Activated CD8-positive, alpha-beta memory T cell treated with anti-CD3 and anti-CD28 coated beads, Interleukin-2, amount 10 ng/mL, durations not matched to agents 7 days and 5 days (primary cell): Measurements from ENCODE around the gene GBP1. TPM values are rescaled to one million over a fixed set of nuclear protein-coding genes. Genes with fewer than 3 reads are reported as not detected.
"Not testable (repeated sequence)": the region's sequence is repeated elsewhere in the genome, so short reads cannot be mapped to it uniquely, and the experiment has no call there.

ENCODE experiments used
- ATAC-seq: fragments of 150-1000 bp; cut with Tn5 transposase; one replicate; pipeline ENCODE4 v1.10.0; 2021; ENCODE audit warnings: moderate library complexity
- CTCF ChIA-PET: fragments of 350-600 bp; sonication (Branson Sonifier 250); formaldehyde crosslinking; loops from one replicate; lab custom pipeline; 2021; ENCODE audit warnings: antibody characterized with exemption; lab: Charles Lee
- DNase-seq: peaks from one replicate; pipeline ENCODE4 v3.0.0-alpha.2; 2020
- H3K27ac Mint-ChIP-seq: one replicate; pipeline ENCODE4 v1.8.0; 2021; ENCODE audit warnings: mild to moderate bottlenecking, mixed read lengths
- H3K27me3 Mint-ChIP-seq: one replicate; pipeline ENCODE4 v1.8.0; 2021; ENCODE audit warnings: mixed read lengths
- H3K36me3 Mint-ChIP-seq: one replicate; pipeline ENCODE4 v1.8.0; 2021; ENCODE audit warnings: mild to moderate bottlenecking, mixed read lengths
- H3K4me1 Mint-ChIP-seq: one replicate; pipeline ENCODE4 v1.8.0; 2021; ENCODE audit warnings: mixed read lengths
- H3K4me3 Mint-ChIP-seq: one replicate; pipeline ENCODE4 v1.8.0; 2021; ENCODE audit warnings: mild to moderate bottlenecking, moderate library complexity, mixed read lengths
- H3K9me3 Mint-ChIP-seq: one replicate; pipeline ENCODE4 v1.8.0; 2022; ENCODE audit warnings: low read depth, mixed read lengths
- total RNA-seq, 2 experiments: library from RNA; stranded (reverse); gene quantifications; one replicate each; pipeline ENCODE4 v1.2.3, GENCODE V29; 2021

Gene GBP1
- total RNA-seq, 2 experiments from 2014 or later, result 106 to 150 TPM

GRCh38 chr1:89034004-89034403, 31.0 kb downstream of the GBP1 start:
- DNase-seq, H3K27me3 Mint-ChIP-seq, H3K27ac Mint-ChIP-seq, CTCF ChIA-PET, ATAC-seq, H3K4me3 Mint-ChIP-seq: not testable (repeated sequence)
- Mint-ChIP-seq H3K36me3 (peaks cover 40% of the 10 kb centered on the region), H3K9me3 (peaks cover 15% of the 10 kb centered on the region), H3K4me1 (peaks cover 10% of the 10 kb centered on the region)

- DNase-seq, H3K4me3 Mint-ChIP-seq, H3K27me3 Mint-ChIP-seq, ATAC-seq, CTCF ChIA-PET: not testable (repeated sequence)
- peaks cover 12% of the 10 kb centered on the region for H3K4me1 Mint-ChIP-seq
- H3K36me3 Mint-ChIP-seq, result peaks cover 35% of the 10 kb centered on the region
- peak overlapping the region; percentile 2 for H3K27ac Mint-ChIP-seq
- H3K9me3 Mint-ChIP-seq, result peaks cover 18% of the 10 kb centered on the region
Observed at GRCh38 chr1:89029051-89029450, 36.0 kb downstream of the GBP1 start.

- Mint-ChIP-seq H3K9me3 (peaks cover 14% of the 10 kb centered on the region), H3K36me3 (peaks cover 42% of the 10 kb centered on the region), H3K4me3 (no peak overlapping the region), H3K4me1 (peaks cover 26% of the 10 kb centered on the region), H3K27me3 (no peaks in the 10 kb centered on the region), H3K27ac (no peak overlapping the region)
- DNase-seq (no peak), ATAC-seq (no peak)
- CTCF ChIA-PET, result no interaction called here
Observed at GRCh38 chr1:89025928-89026327, 39.1 kb downstream of the GBP1 start.

- Mint-ChIP-seq H3K36me3 (peaks cover 57% of the 10 kb centered on the region), H3K9me3 (peaks cover 9% of the 10 kb centered on the region), H3K4me3 (peak overlapping the region; percentile 87), H3K27ac (peak overlapping the region; percentile 85), H3K27me3 (no peaks in the 10 kb centered on the region), H3K4me1 (peaks cover 38% of the 10 kb centered on the region)
- CTCF ChIA-PET, result interaction anchor here (0.8 to 2.6 kb wide), 7 partner anchors 14 to 431 kb away, joined by 3 to 10 read pairs (median 7); partner anchors contain the start of gene GBP1
- ATAC-seq, result peak; percentile 20
- DNase-seq, result no peak
Observed at GRCh38 chr1:89023026-89023425, 42.0 kb downstream of the GBP1 start.

- Mint-ChIP-seq H3K36me3 (peaks cover 63% of the 10 kb centered on the region), H3K27me3 (no peaks in the 10 kb centered on the region), H3K4me1 (peaks cover 40% of the 10 kb centered on the region), H3K27ac (peak within 1 kb of the TSS; percentile 85), H3K4me3 (peak within 1 kb of the TSS; percentile 87), H3K9me3 (peaks cover 9% of the 10 kb centered on the region)
- ATAC-seq, result peak; percentile 83
- CTCF ChIA-PET, result interaction anchor here (0.8 to 2.6 kb wide), 9 partner anchors 13 to 431 kb away, joined by 3 to 10 read pairs (median 6); partner anchors contain the start of gene GBP1
- DNase-seq, result peak; percentile 49
Observed at GRCh38 chr1:89022167-89022959, 42.6 kb downstream of the GBP1 start, which contains the start of gene GBP3. GBP3 (minus strand) TSS chr1:89022866; CDS start chr1:89020721, 2,145 bp downstream.

- ATAC-seq, H3K27ac Mint-ChIP-seq, H3K4me3 Mint-ChIP-seq, H3K27me3 Mint-ChIP-seq, H3K9me3 Mint-ChIP-seq, DNase-seq, CTCF ChIA-PET: not testable (repeated sequence)
- Mint-ChIP-seq H3K36me3 (peaks cover 82% of the 10 kb centered on the region), H3K4me1 (peaks cover 49% of the 10 kb centered on the region)
Observed at GRCh38 chr1:89018318-89018717, 46.7 kb downstream of the GBP1 start.

- ATAC-seq (no peak), DNase-seq (no peak)
- Mint-ChIP-seq H3K27ac (no peak overlapping the region), H3K4me1 (peaks cover 7% of the 10 kb centered on the region), H3K4me3 (no peak overlapping the region), H3K27me3 (no peaks in the 10 kb centered on the region), H3K9me3 (peaks cover 6% of the 10 kb centered on the region), H3K36me3 (peaks cover 82% of the 10 kb centered on the region)
- CTCF ChIA-PET, result interaction anchor here (1.4 to 2.1 kb wide), 2 partner anchors 13 to 350 kb away, joined by 4 to 7 read pairs; partner anchors contain the start of gene GBP3
Observed at GRCh38 chr1:89008511-89008910, 56.5 kb downstream of the GBP1 start.

GRCh38 chr1:89005286-89006151, 59.5 kb downstream of the GBP1 start:
- no peaks in the 10 kb centered on the region for H3K27me3 Mint-ChIP-seq
- DNase-seq (no peak), ATAC-seq (no peak)
- no peak overlapping the region for H3K27ac Mint-ChIP-seq
- peaks cover 67% of the 10 kb centered on the region for H3K36me3 Mint-ChIP-seq
- CTCF ChIA-PET, result interaction anchor here (1.0 kb wide), 1 partner anchor 451 kb away, joined by 3 read pairs; no protein-coding TSS in a partner anchor
- peaks cover 29% of the 10 kb centered on the region for H3K4me1 Mint-ChIP-seq
- no peak overlapping the region for H3K4me3 Mint-ChIP-seq
- H3K9me3 Mint-ChIP-seq, result peaks cover 6% of the 10 kb centered on the region

Other genes starting within 250 kb of the GBP1 start
- gene GTF2B, start 173.6 kb downstream of the GBP1 start, total RNA-seq, result 10 to 100 TPM; 34.8 to 42.4 TPM
- gene KYAT3, start 72.6 kb downstream of the GBP1 start, total RNA-seq, result 10 to 100 TPM; 38.5 to 49.8 TPM
- gene RBMXL1, start 72.6 kb downstream of the GBP1 start, total RNA-seq, result 10 to 100 TPM; 17.6 to 26.5 TPM
- 10 to 100 TPM; 32.0 to 38.6 TPM for gene GBP3, start 42.3 kb downstream of the GBP1 start, total RNA-seq
- 100 to 1,000 TPM; 150 to 194 TPM for gene GBP2, start 60.9 kb upstream of the GBP1 start, total RNA-seq
- gene GBP7, start 110.8 kb upstream of the GBP1 start, total RNA-seq, result under 1 TPM; 0.18 to 0.28 TPM
- gene GBP4, start 133.7 kb upstream of the GBP1 start, total RNA-seq, result 10 to 100 TPM; 69.7 to 78.6 TPM
- 100 to 1,000 TPM; 279 to 362 TPM for gene GBP5, start 207.7 kb upstream of the GBP1 start, total RNA-seq